Activated CD4-positive, alpha-beta T cell treated with anti-CD3 and anti-CD28 coated beads, Interleukin-2, amount 50 U/mL, for 16 hours (primary cell): ENCODE measurements around the gene GZMH.
A peak's percentile ranks its signal among the peaks of the same experiment; 100 is the strongest.
"Not testable (repeated sequence)": the region's sequence is repeated elsewhere in the genome, so short reads cannot be mapped to it uniquely, and the experiment has no call there.

Source experiments
- DNase-seq: peaks from one replicate; pipeline ENCODE4 v3.0.0-alpha.2; 2020

GZMH gene

GRCh38 chr14:24609655-24610344 is at the start of gene GZMH:
Gene GZMH (minus strand): TSS chr14:24609685. CDS start chr14:24609613, 72 bp downstream.
- DNase-seq = peak; percentile 59

- not testable (repeated sequence) for DNase-seq
Measured at GRCh38 chr14:24648361-24648760, 38.9 kb upstream of the GZMH start.

- no peak for DNase-seq
Measured at GRCh38 chr14:24639905-24640304, 30.4 kb upstream of the GZMH start.

- no peak for DNase-seq
Measured at GRCh38 chr14:24639270-24639669, 29.8 kb upstream of the GZMH start.

- DNase-seq = peak; percentile 82
Measured at GRCh38 chr14:24634158-24634557, 24.7 kb upstream of the GZMH start, which contains the start of gene GZMB. Gene GZMB (minus strand): TSS chr14:24634190. CDS start chr14:24634160, 30 bp downstream.

- no peak for DNase-seq
Measured at GRCh38 chr14:24633353-24633752, 23.9 kb upstream of the GZMH start.

- no peak for DNase-seq
Measured at GRCh38 chr14:24632761-24633160, 23.3 kb upstream of the GZMH start.

GRCh38 chr14:24632336-24632735 is 22.9 kb upstream of the GZMH start:
- DNase-seq = no peak

GRCh38 chr14:24631749-24632335 is 22.4 kb upstream of the GZMH start:
- no peak for DNase-seq

GRCh38 chr14:24630872-24631477 is 21.5 kb upstream of the GZMH start:
- no peak for DNase-seq

GRCh38 chr14:24630087-24630871 is 20.8 kb upstream of the GZMH start:
- no peak for DNase-seq

- no peak for DNase-seq
Measured at GRCh38 chr14:24629521-24629920, 20.0 kb upstream of the GZMH start.

GRCh38 chr14:24613747-24614146 is 4.3 kb upstream of the GZMH start:
- DNase-seq = no peak

- DNase-seq = no peak
Measured at GRCh38 chr14:24613241-24613640, 3.8 kb upstream of the GZMH start.

- no peak for DNase-seq
Measured at GRCh38 chr14:24612196-24612595, 2.7 kb upstream of the GZMH start.

GRCh38 chr14:24607635-24608514 is 1.6 kb downstream of the GZMH start:
- no peak for DNase-seq

GRCh38 chr14:24607081-24607480 is 2.4 kb downstream of the GZMH start:
- DNase-seq = peak; percentile 22

- no peak for DNase-seq
Measured at GRCh38 chr14:24606297-24606696, 3.2 kb downstream of the GZMH start.

- peak; percentile 81 for DNase-seq
Measured at GRCh38 chr14:24605435-24606190, 3.9 kb downstream of the GZMH start.

- DNase-seq = no peak
Measured at GRCh38 chr14:24597403-24597802, 12.1 kb downstream of the GZMH start.

GRCh38 chr14:24595073-24595808 is 14.2 kb downstream of the GZMH start:
- DNase-seq = no peak
